Measurements from ENCODE around the gene GLIPR1L2.

Gene GLIPR1L2

DNA sequence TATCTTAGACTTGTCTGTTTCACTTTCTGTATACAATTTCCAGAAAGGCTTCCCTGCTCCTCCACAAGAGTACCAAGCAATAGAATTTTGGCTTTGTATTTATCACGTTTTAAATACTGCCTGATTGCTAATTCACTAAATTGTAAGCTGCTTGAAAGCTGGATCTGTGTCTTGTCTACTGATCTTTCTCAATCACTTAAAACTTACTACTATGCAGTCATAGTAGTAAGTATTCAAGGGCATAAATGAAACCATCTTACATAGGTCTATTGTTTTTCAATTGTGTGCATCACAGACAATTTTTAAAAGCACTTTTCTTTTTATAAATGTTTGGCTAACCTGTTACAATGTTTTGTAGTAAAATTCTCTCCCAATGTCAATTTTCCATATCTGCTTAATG, 1.2 kb upstream of the GLIPR1L2 start:
- Histone ChIP-seq H3K4me1 (ENCODE audit: insufficient read depth, low read length) (peaks cover 8% of the 10 kb centered on the region), H3K36me3 (ENCODE audit: insufficient read depth, low read length) (no peaks in the 10 kb centered on the region), H3K4me3 (ENCODE audit: low read length) (peak overlapping the region; percentile 67), H3K9me3 (ENCODE audit: low read length) (no peaks in the 10 kb centered on the region), H2AFZ (ENCODE audit: low read depth, low read length) (peak overlapping the region; percentile 81), H3K27me3 (ENCODE audit: insufficient read depth, low read length) (no peaks in the 10 kb centered on the region)

DNA sequence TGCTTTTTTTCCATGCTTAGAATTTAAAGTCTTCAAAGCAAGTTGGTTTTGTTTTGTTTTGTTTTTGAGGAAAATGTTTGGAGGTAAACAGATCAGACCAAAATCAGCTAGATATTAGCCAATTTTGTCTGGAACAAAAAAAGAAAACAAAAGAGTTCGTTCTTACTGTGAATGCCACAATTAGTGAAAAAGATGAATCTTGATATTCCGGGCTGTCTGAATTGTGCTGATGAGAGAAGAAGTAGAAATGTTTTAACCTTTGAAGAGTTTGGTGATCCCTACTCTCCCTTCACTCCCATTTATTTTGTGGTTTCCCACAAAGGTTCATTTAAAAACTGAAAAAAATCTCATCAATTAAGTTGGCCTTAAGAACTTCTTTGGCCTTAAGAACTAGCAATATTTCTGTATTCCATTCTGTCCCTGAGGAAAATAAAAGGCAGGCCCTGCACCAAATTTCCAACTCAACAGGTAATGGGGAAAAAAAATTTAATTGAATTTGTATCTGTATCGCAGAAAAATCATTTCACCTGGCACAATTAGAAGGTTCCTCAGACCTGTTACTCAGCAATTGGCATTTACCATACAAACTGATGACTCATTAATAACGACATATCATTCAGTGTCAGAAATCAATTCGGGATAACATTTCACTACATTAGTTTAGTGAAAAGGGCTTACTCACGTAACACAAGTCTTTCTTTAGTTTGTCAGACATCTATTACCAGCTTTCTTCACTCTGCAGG, 562 bp upstream of the GLIPR1L2 start:
- H2AFZ ChIP-seq (ENCODE audit: low read depth, low read length), result peak overlapping the region; percentile 81
- H3K9me3 ChIP-seq (ENCODE audit: low read length), result no peaks in the 10 kb centered on the region
- peak overlapping the region; percentile 67 for H3K4me3 ChIP-seq (ENCODE audit: low read length)
- no peaks in the 10 kb centered on the region for H3K27me3 ChIP-seq (ENCODE audit: insufficient read depth, low read length)
- H3K36me3 ChIP-seq (ENCODE audit: insufficient read depth, low read length), result no peaks in the 10 kb centered on the region
- H3K4me1 ChIP-seq (ENCODE audit: insufficient read depth, low read length), result peaks cover 8% of the 10 kb centered on the region

GRCh38 chr12:75404231-75404630, 13.3 kb downstream of the GLIPR1L2 start:
- Histone ChIP-seq H2AFZ (ENCODE audit: low read depth, low read length) (no peak overlapping the region), H3K9me3 (ENCODE audit: low read length) (no peaks in the 10 kb centered on the region), H3K4me1 (ENCODE audit: insufficient read depth, low read length) (no peaks in the 10 kb centered on the region), H3K36me3 (ENCODE audit: insufficient read depth, low read length) (no peaks in the 10 kb centered on the region), H3K4me3 (ENCODE audit: low read length) (no peak overlapping the region), H3K27me3 (ENCODE audit: insufficient read depth, low read length) (no peaks in the 10 kb centered on the region)

- H2AFZ ChIP-seq (ENCODE audit: low read depth, low read length), result no peak overlapping the region
- H3K27me3 ChIP-seq (ENCODE audit: insufficient read depth, low read length), result no peaks in the 10 kb centered on the region
- H3K9me3 ChIP-seq (ENCODE audit: low read length), result no peaks in the 10 kb centered on the region
- H3K36me3 ChIP-seq (ENCODE audit: insufficient read depth, low read length), result no peaks in the 10 kb centered on the region
- H3K4me3 ChIP-seq (ENCODE audit: low read length), result no peak overlapping the region
- no peaks in the 10 kb centered on the region for H3K4me1 ChIP-seq (ENCODE audit: insufficient read depth, low read length)
Observed at GRCh38 chr12:75407683-75408082, 16.8 kb downstream of the GLIPR1L2 start.

DNA sequence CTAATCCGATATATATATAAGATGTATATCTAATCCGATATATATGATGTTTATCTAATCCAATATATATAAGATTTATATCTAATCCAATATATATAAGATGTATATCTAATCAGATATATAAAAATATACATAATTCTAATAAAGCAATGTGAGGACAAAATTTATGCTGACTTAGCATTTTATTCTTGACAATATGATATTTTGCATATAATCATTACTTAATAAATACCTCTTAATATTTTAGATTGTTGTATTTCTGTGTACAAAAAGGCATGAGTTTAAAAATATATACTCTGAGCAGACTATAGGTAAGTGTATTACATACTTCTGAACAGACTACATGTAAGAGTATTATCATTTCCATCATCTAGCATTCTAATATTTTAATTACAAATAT, 18.9 kb downstream of the GLIPR1L2 start:
- H3K9me3 ChIP-seq (ENCODE audit: low read length), result no peaks in the 10 kb centered on the region
- H3K27me3 ChIP-seq (ENCODE audit: insufficient read depth, low read length), result no peaks in the 10 kb centered on the region
- no peaks in the 10 kb centered on the region for H3K4me1 ChIP-seq (ENCODE audit: insufficient read depth, low read length)
- H3K36me3 ChIP-seq (ENCODE audit: insufficient read depth, low read length), result no peaks in the 10 kb centered on the region
- H2AFZ ChIP-seq (ENCODE audit: low read depth, low read length), result no peak overlapping the region
- no peak overlapping the region for H3K4me3 ChIP-seq (ENCODE audit: low read length)

DNA sequence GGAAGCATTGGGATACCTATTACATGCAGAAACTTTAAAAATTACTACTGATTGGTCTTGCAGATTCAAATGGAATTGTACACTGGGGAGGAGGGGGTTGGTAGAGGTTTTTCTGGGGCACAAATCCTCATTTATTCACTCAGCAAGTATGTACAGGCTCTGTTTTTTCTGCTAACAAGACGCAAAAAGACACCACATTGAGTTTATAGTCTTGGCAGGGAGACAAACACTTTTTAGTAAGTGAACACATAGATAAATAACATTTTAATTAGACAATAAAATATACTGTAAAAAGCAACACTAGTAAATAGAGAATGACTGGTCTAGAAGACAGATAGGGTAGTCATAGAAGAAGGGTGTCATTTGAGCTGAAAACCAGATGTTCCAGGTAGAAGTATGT, 23.8 kb downstream of the GLIPR1L2 start:
- no peaks in the 10 kb centered on the region for H3K4me1 ChIP-seq (ENCODE audit: insufficient read depth, low read length)
- H3K27me3 ChIP-seq (ENCODE audit: insufficient read depth, low read length), result no peaks in the 10 kb centered on the region
- H2AFZ ChIP-seq (ENCODE audit: low read depth, low read length), result no peak overlapping the region
- H3K36me3 ChIP-seq (ENCODE audit: insufficient read depth, low read length), result no peaks in the 10 kb centered on the region
- no peaks in the 10 kb centered on the region for H3K9me3 ChIP-seq (ENCODE audit: low read length)
- no peak overlapping the region for H3K4me3 ChIP-seq (ENCODE audit: low read length)

DNA sequence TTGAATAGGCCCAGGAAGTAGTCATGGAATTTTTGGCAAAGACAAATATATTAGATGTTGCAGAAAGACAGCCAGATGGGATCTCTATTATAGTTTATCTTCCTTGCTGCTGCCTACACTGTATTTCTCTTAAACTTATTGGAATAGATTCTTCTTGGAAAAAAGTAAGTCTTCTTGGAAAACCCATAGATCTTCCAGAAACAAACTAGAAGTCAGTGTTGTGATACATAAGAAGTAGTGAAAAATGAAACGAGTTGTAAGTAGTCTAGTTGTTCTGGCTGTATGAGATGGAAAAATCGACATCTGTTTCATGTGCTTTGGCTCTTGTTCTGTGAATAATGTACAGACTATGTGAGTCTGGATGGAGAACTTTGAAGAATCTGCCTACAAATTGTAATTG, 29.0 kb downstream of the GLIPR1L2 start:
- Histone ChIP-seq H3K4me1 (ENCODE audit: insufficient read depth, low read length) (no peaks in the 10 kb centered on the region), H2AFZ (ENCODE audit: low read depth, low read length) (no peak overlapping the region), H3K9me3 (ENCODE audit: low read length) (no peaks in the 10 kb centered on the region), H3K27me3 (ENCODE audit: insufficient read depth, low read length) (peaks cover 3% of the 10 kb centered on the region), H3K36me3 (ENCODE audit: insufficient read depth, low read length) (no peaks in the 10 kb centered on the region), H3K4me3 (ENCODE audit: low read length) (no peak overlapping the region)

DNA sequence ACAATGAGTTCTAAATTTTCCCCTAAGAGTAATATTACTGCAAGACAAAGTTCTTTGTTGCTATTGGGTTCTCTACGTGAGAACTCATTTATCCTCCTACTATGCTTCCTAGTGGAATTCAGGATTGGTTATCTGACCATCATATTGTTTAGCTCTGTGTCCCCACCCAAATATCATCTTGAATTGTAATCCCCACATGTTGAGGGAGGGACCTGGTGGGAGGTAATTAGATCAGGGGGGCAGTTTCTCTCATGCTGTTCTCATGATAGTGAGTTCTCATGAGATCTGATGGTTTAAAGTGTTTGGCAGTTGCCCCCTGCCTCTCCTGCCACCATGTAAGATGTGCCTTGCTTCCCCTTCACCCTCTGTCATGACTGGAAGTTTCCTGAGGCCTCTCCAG, 36.6 kb downstream of the GLIPR1L2 start:
- Histone ChIP-seq H3K4me3 (ENCODE audit: low read length) (no peak overlapping the region), H3K27me3 (ENCODE audit: insufficient read depth, low read length) (no peaks in the 10 kb centered on the region), H3K36me3 (ENCODE audit: insufficient read depth, low read length) (no peaks in the 10 kb centered on the region), H3K4me1 (ENCODE audit: insufficient read depth, low read length) (no peaks in the 10 kb centered on the region), H2AFZ (ENCODE audit: low read depth, low read length) (no peak overlapping the region), H3K9me3 (ENCODE audit: low read length) (peaks cover 2% of the 10 kb centered on the region)

DNA sequence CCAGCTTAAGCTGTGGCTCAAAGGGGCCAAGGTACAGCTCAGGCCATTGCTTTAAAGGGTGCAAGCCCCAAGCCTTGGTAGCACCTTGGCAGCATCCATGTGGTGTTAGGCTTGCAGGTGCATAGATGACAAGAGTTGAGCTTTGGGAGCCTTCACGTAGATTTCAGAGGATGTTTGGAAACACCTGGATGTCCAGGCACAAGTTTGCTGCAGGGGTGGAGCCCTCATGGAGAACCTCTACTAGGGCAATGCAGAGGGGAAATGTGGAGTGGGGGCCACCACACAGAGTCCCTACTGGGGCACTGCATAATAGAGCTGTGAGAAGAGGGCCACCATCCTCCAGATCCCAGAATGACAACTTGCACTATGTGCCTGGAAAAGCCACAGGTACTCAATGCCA, 37.9 kb downstream of the GLIPR1L2 start:
- H3K27me3 ChIP-seq (ENCODE audit: insufficient read depth, low read length), result no peaks in the 10 kb centered on the region
- no peak overlapping the region for H2AFZ ChIP-seq (ENCODE audit: low read depth, low read length)
- no peak overlapping the region for H3K4me3 ChIP-seq (ENCODE audit: low read length)
- H3K36me3 ChIP-seq (ENCODE audit: insufficient read depth, low read length), result no peaks in the 10 kb centered on the region
- H3K9me3 ChIP-seq (ENCODE audit: low read length), result peaks cover 2% of the 10 kb centered on the region
- H3K4me1 ChIP-seq (ENCODE audit: insufficient read depth, low read length), result no peaks in the 10 kb centered on the region

- no peaks in the 10 kb centered on the region for H3K36me3 ChIP-seq (ENCODE audit: insufficient read depth, low read length)
- peak overlapping the region; percentile 76 for H2AFZ ChIP-seq (ENCODE audit: low read depth, low read length)
- no peaks in the 10 kb centered on the region for H3K4me1 ChIP-seq (ENCODE audit: insufficient read depth, low read length)
- H3K9me3 ChIP-seq (ENCODE audit: low read length), result peaks cover 2% of the 10 kb centered on the region
- H3K4me3 ChIP-seq (ENCODE audit: low read length), result no peak overlapping the region
- no peaks in the 10 kb centered on the region for H3K27me3 ChIP-seq (ENCODE audit: insufficient read depth, low read length)
Observed at GRCh38 chr12:75432924-75433323, 42.0 kb downstream of the GLIPR1L2 start.

GRCh38 chr12:75437564-75437963, 46.7 kb downstream of the GLIPR1L2 start:
- Histone ChIP-seq H3K36me3 (ENCODE audit: insufficient read depth, low read length) (no peaks in the 10 kb centered on the region), H3K4me3 (ENCODE audit: low read length) (no peak overlapping the region), H3K4me1 (ENCODE audit: insufficient read depth, low read length) (no peaks in the 10 kb centered on the region), H2AFZ (ENCODE audit: low read depth, low read length) (no peak overlapping the region), H3K27me3 (ENCODE audit: insufficient read depth, low read length) (no peaks in the 10 kb centered on the region), H3K9me3 (ENCODE audit: low read length) (no peaks in the 10 kb centered on the region)

- Histone ChIP-seq H3K4me3 (ENCODE audit: low read length) (no peak overlapping the region), H3K9me3 (ENCODE audit: low read length) (no peaks in the 10 kb centered on the region), H3K27me3 (ENCODE audit: insufficient read depth, low read length) (no peaks in the 10 kb centered on the region), H2AFZ (ENCODE audit: low read depth, low read length) (no peak overlapping the region), H3K4me1 (ENCODE audit: insufficient read depth, low read length) (no peaks in the 10 kb centered on the region), H3K36me3 (ENCODE audit: insufficient read depth, low read length) (no peaks in the 10 kb centered on the region)
Observed at GRCh38 chr12:75438059-75438754, 47.3 kb downstream of the GLIPR1L2 start.

DNA sequence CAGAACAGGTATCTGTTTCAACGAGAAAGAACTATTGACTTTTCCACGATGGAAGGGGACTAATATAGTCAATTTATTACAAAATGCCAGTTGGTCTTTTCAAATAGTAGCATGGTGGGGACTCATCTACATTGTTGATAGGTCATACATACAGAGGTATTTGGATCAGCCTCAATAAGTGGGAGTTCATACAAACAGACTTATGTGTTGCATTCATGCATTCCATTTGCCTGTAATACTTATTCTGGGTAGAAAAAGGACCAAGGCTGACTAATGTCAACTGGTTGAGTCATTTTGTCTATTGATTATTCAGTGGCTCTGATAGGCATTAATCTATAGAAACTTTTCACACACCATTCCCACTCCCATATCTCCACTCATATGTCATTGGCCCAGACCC, 48.2 kb downstream of the GLIPR1L2 start:
- Histone ChIP-seq H2AFZ (ENCODE audit: low read depth, low read length) (no peak overlapping the region), H3K9me3 (ENCODE audit: low read length) (no peaks in the 10 kb centered on the region), H3K4me3 (ENCODE audit: low read length) (no peak overlapping the region), H3K27me3 (ENCODE audit: insufficient read depth, low read length) (no peaks in the 10 kb centered on the region), H3K36me3 (ENCODE audit: insufficient read depth, low read length) (no peaks in the 10 kb centered on the region), H3K4me1 (ENCODE audit: insufficient read depth, low read length) (no peaks in the 10 kb centered on the region)
